Stomach (tissue), 9 donors: ENCODE results near the gene STS. TPM values are rescaled to one million over a fixed set of nuclear protein-coding genes. Genes with fewer than 3 reads are reported as not detected.

Experiments used
- DNase-seq, 2 donors: peaks; one replicate each; pipeline versions ENCODE4 v3.0.0 to v3.0.0-alpha.2; 2013 to 2019
- H3K27ac ChIP-seq, 5 donors: fragments of 200-600 bp in 4 of 5; sonication (generic) in 4 of 5; one replicate each; pipeline ENCODE4 v1.5.1; 2013 to 2019; ENCODE audit warnings: mild to moderate bottlenecking in 1 of 5, moderate library complexity in 1 of 5
- H3K27me3 ChIP-seq, 3 donors: fragments of 200-600 bp; sonication (generic); one replicate each; pipeline ENCODE4 v1.5.1; 2017 to 2019; ENCODE audit warnings: mixed run types in 1 of 3
- H3K36me3 ChIP-seq, 4 donors: fragments of 200-600 bp; sonication (generic); 1 replicate in 3 of 4; 2 replicates in 1 of 4; pipeline ENCODE4 v1.5.1; 2016 to 2019
- H3K4me1 ChIP-seq, 4 donors: fragments of 200-600 bp; sonication (generic); one replicate each; pipeline ENCODE4 v1.5.1; 2016 to 2019
- H3K4me3 ChIP-seq, 4 donors: fragments of 200-600 bp; sonication (generic) in 3 of 4; one replicate each; pipeline ENCODE4 v1.5.1; 2016 to 2019; ENCODE audit warnings: mild to moderate bottlenecking in 1 of 4
- H3K9me3 ChIP-seq, 4 donors: fragments of 200-600 bp; sonication (generic); one replicate each; pipeline ENCODE4 v1.5.1; 2016 to 2019
- EP300 ChIP-seq: sonication (generic); formaldehyde crosslinking; IDR thresholded peaks from one replicate; pipeline ENCODE4 v1.6.1; 2017; ENCODE audit warnings: antibody characterized with exemption
- POLR2A ChIP-seq, 4 donors: fragments of 450-650 bp; IDR thresholded peaks; one replicate each; pipeline ENCODE4 v1.6.1; 2016; ENCODE audit warnings: antibody characterized with exemption in 4 of 4, control low read depth in 2 of 4, mild to moderate bottlenecking in 1 of 4, moderate library complexity in 1 of 4
- POLR2AphosphoS5 ChIP-seq, 3 donors: sonication (generic); formaldehyde crosslinking; IDR thresholded peaks; one replicate each; pipeline ENCODE4 v1.6.1; 2016; ENCODE audit warnings: antibody characterized with exemption in 3 of 3
- WGBS, 5 donors: extraction: QIAGEN DNeasy Blood & Tissue Kit in 3 of 5; methylation state at CpG; one replicate each; pipeline versions ENCODE4 v1.1.5 to v1.1.7; 2013 to 2018; 5-methylcytosine and 5-hydroxymethylcytosine counted together
- intact Hi-C: fragments of 100-400 bp; cut with DNase I; formaldehyde crosslinking; loops from one replicate; pipeline ENCODE4 v1.15.1; 2023; ENCODE audit warnings: low total_unique reads
- polyA plus RNA-seq, 3 donors: library from polyadenylated mRNA; stranded (reverse); fragments of 200-250 nt; gene quantifications; one replicate each; pipeline ENCODE4 v1.2.3, GENCODE V29; 2013
- total RNA-seq, 5 donors: library from RNA; depleted of rRNA; stranded (reverse); fragments of >200 nt; gene quantifications; one replicate each; pipeline versions ENCODE4 v1.1.0 to v1.2.3, GENCODE V29; 2014 to 2016
- TF ChIP-seq, protein P1 (sequence below), 7 experiments: fragments of 450-650 bp in 4 of 7; fragments of 200-600 bp in 3 of 7; sonication (generic) in 3 of 7; IDR thresholded peaks; one replicate each; pipeline ENCODE4 v1.5.1; 2016 to 2019; ENCODE audit warnings: antibody characterized with exemption in 7 of 7, control low read depth in 2 of 7, mild to moderate bottlenecking in 1 of 7
- donor health status: healthy with polysubstance abuse.
- donor health status: Bipolar disorder and iron deficiency.
- donor health status: healthy.

The STS gene
- total and polyA plus RNA-seq, 8 donors, result 2.1 to 13.4 (median 7.4) TPM

GRCh38 chrX:7119950-7120877 is 27.3 kb upstream of the STS start:
- H3K4me1 ChIP-seq, result peaks cover 0 to 66% (median 30%) of the 10 kb centered on the region in 4 donors
- H3K36me3 ChIP-seq, result no peaks in the 10 kb centered on the region
- no peaks in the 10 kb centered on the region for H3K9me3 ChIP-seq
- TF ChIP-seq POLR2AphosphoS5 (IDR thresholded peaks at IDR 0.05) (no peak), EP300 (no peak), POLR2A (IDR thresholded peaks at IDR 0.05) (no peak)
- TF ChIP-seq, protein P1, sequence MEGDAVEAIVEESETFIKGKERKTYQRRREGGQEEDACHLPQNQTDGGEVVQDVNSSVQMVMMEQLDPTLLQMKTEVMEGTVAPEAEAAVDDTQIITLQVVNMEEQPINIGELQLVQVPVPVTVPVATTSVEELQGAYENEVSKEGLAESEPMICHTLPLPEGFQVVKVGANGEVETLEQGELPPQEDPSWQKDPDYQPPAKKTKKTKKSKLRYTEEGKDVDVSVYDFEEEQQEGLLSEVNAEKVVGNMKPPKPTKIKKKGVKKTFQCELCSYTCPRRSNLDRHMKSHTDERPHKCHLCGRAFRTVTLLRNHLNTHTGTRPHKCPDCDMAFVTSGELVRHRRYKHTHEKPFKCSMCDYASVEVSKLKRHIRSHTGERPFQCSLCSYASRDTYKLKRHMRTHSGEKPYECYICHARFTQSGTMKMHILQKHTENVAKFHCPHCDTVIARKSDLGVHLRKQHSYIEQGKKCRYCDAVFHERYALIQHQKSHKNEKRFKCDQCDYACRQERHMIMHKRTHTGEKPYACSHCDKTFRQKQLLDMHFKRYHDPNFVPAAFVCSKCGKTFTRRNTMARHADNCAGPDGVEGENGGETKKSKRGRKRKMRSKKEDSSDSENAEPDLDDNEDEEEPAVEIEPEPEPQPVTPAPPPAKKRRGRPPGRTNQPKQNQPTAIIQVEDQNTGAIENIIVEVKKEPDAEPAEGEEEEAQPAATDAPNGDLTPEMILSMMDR (IDR thresholded peaks at IDR 0.05), result no peak
- intact Hi-C loops, result no loop called here
- no peak overlapping the region for H3K4me3 ChIP-seq
- peak overlapping the region; percentile 67 to 90 (median 76) for H3K27ac ChIP-seq
- peak in 1 of 2 donors; percentile 87 for DNase-seq
- no peaks in the 10 kb centered on the region for H3K27me3 ChIP-seq
- 36 to 55% (median 54%) methylated on average over 6 to 7 of the region's 7 CpGs for WGBS, 5 donors

DNA sequence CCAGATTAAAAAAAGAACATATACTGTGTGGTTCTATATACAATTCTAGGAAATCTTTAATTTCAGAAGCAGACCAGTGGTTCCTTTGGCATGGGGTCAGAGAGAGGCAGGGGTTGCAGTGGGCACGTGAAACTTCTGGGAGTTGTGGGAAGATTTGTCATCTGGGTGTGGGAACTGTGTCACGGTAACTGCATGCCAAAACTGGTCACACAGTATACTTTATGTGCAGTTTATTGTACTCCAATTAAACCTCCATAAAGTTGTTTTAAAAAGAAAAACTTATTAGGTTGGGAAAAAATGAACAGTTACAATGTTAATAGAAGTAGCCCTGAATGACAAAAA is 26.7 kb upstream of the STS start:
- Histone ChIP-seq H3K27ac (peak overlapping the region; percentile 67 to 80 (median 72)), H3K36me3 (no peaks in the 10 kb centered on the region), H3K9me3 (no peaks in the 10 kb centered on the region), H3K4me1 (peaks cover 0 to 59% (median 30%) of the 10 kb centered on the region in 4 donors), H3K27me3 (no peaks in the 10 kb centered on the region), H3K4me3 (no peak overlapping the region)
- TF ChIP-seq POLR2A (IDR thresholded peaks at IDR 0.05) (no peak), EP300 (no peak), POLR2AphosphoS5 (IDR thresholded peaks at IDR 0.05) (no peak)
- TF ChIP-seq, protein P1 (IDR thresholded peaks at IDR 0.05), result no peak
- intact Hi-C loops, result no loop called here
- peak in 1 of 2 donors; percentile 44 for DNase-seq
- 8 to 37% (median 13%) methylated on average over 2 of the region's 2 CpGs for WGBS, 5 donors

DNA sequence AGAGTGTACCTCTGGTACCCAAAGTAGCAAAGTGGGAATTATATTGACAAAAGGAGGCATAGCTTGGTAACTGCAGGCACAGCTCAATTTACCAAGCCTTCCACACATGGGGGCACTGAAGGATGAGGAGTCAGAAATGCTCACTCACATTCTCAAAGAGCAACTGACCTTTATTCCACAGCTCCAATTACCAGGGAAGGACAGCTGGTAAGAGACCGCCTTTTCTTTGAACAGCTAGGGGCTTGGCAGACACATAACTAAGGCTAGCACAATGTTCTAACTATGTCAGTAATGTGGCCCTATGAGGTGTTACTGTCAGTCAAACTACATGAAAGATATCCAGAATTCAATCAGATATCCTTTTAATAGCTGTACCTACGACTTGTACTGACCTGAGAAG is 20.5 kb upstream of the STS start:
- H3K9me3 ChIP-seq, result no peaks in the 10 kb centered on the region
- peaks cover 0 to 17% (median 9%) of the 10 kb centered on the region in 4 donors for H3K4me1 ChIP-seq
- no peak overlapping the region for H3K4me3 ChIP-seq
- whole genome bisulfite sequencing, 5 donors, result 62 to 68% (median 63%) methylated on average over 2 of the region's 2 CpGs
- H3K36me3 ChIP-seq, result no peaks in the 10 kb centered on the region
- DNase-seq, result no peak
- no peaks in the 10 kb centered on the region for H3K27me3 ChIP-seq
- TF ChIP-seq, protein P1 (IDR thresholded peaks at IDR 0.05), result no peak
- TF ChIP-seq EP300 (no peak), POLR2A (IDR thresholded peaks at IDR 0.05) (no peak), POLR2AphosphoS5 (IDR thresholded peaks at IDR 0.05) (no peak)
- H3K27ac ChIP-seq, result no peak overlapping the region
- intact Hi-C loops, result no loop called here

- H3K36me3 ChIP-seq, result no peaks in the 10 kb centered on the region
- H3K4me3 ChIP-seq, result no peak overlapping the region
- 66 to 74% (median 69%) methylated on average over 9 to 13 of the region's 13 CpGs for WGBS, 5 donors
- H3K27ac ChIP-seq, result peak overlapping the region; percentile 35 to 90 (median 65)
- H3K27me3 ChIP-seq, result no peaks in the 10 kb centered on the region
- DNase-seq, result peak in 1 of 2 donors; percentile 70
- H3K9me3 ChIP-seq, result no peaks in the 10 kb centered on the region
- TF ChIP-seq, protein P1 (IDR thresholded peaks at IDR 0.05), result no peak
- TF ChIP-seq POLR2AphosphoS5 (IDR thresholded peaks at IDR 0.05) (peak in 1 of 3 donors; percentile 48), EP300 (no peak)
- H3K4me1 ChIP-seq, result peaks cover 11 to 47% (median 19%) of the 10 kb centered on the region in 4 donors
- intact Hi-C loops, result no loop called here
Observed at GRCh38 chrX:7131621-7132020, 15.9 kb upstream of the STS start.
